Right atrium auricular region (tissue), 2 donors: Measurements from ENCODE around the gene JMJD8. TPM values are rescaled to one million over a fixed set of nuclear protein-coding genes. Genes with fewer than 3 reads are reported as not detected.

Source experiments
- DNase-seq: peaks from one replicate; pipeline ENCODE4 v3.0.0-alpha.2; 2019; ENCODE audit warnings: low spot score
- H3K27ac ChIP-seq, 2 donors: fragments of 200-600 bp; sonication (generic); 1 replicate in 1 of 2; 2 replicates in 1 of 2; pipeline ENCODE4 v1.5.1; 2016 to 2019
- H3K27me3 ChIP-seq, 2 donors: fragments of 200-600 bp; sonication (generic); one replicate each; pipeline versions ENCODE4 v1.5.1 to v1.6.0; 2017 to 2019
- H3K36me3 ChIP-seq: fragments of 200-600 bp; sonication (generic); one replicate; pipeline ENCODE4 v1.5.1; 2016
- H3K4me1 ChIP-seq, 2 donors: fragments of 200-600 bp; sonication (generic); one replicate each; pipeline versions ENCODE4 v1.5.1 to v1.6.0; 2017 to 2019
- H3K4me3 ChIP-seq, 2 donors: fragments of 200-600 bp; sonication (generic); 1 replicate in 1 of 2; 2 replicates in 1 of 2; pipeline ENCODE4 v1.5.1; 2017 to 2019; ENCODE audit warnings: mild to moderate bottlenecking in 1 of 2, moderate library complexity in 1 of 2
- H3K9me3 ChIP-seq, 2 donors: fragments of 200-600 bp; sonication (generic); one replicate each; pipeline ENCODE4 v1.5.1; 2019
- total RNA-seq, 2 donors: library from RNA; depleted of rRNA; stranded (reverse); fragments of >200 nt; gene quantifications; one replicate each; pipeline ENCODE4 v1.1.0, GENCODE V29; 2016
- TF ChIP-seq, protein P1 (sequence below), 2 donors: fragments of 200-600 bp; sonication (generic); IDR thresholded peaks; one replicate each; pipeline ENCODE4 v1.5.1; 2019; ENCODE audit warnings: antibody characterized with exemption in 2 of 2

The JMJD8 gene
- total RNA-seq, 2 donors from 2014 or later: 76.4 to 82.1 TPM

DNA sequence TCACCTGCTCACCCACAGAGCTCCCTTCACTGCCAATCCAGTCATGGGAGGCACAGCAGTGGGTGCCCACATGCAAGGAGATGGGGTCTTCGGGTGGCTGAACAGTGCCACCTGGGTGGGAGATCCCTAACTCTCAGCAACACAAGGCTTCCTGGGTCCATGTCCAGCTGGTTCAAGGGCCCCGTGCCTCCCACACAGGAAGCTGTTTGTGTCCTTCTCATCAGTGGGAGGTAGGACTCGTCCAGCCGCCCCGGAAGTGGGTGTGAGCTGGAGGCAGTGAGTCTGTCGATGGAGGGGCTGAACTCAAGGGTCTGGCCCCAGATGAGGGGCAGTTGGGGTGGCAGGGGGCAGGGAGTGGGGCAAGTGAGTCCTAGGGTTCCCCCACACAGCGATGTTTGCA lies 19.9 kb upstream of the JMJD8 start:
- peaks cover 0 to 25% of the 10 kb centered on the region in 2 donors for H3K4me1 ChIP-seq
- no peak overlapping the region for H3K4me3 ChIP-seq
- no peak overlapping the region for H3K27ac ChIP-seq
- H3K9me3 ChIP-seq: no peaks in the 10 kb centered on the region
- H3K27me3 ChIP-seq: peaks cover 12 to 57% of the 10 kb centered on the region in 2 donors
- TF ChIP-seq, protein P1, sequence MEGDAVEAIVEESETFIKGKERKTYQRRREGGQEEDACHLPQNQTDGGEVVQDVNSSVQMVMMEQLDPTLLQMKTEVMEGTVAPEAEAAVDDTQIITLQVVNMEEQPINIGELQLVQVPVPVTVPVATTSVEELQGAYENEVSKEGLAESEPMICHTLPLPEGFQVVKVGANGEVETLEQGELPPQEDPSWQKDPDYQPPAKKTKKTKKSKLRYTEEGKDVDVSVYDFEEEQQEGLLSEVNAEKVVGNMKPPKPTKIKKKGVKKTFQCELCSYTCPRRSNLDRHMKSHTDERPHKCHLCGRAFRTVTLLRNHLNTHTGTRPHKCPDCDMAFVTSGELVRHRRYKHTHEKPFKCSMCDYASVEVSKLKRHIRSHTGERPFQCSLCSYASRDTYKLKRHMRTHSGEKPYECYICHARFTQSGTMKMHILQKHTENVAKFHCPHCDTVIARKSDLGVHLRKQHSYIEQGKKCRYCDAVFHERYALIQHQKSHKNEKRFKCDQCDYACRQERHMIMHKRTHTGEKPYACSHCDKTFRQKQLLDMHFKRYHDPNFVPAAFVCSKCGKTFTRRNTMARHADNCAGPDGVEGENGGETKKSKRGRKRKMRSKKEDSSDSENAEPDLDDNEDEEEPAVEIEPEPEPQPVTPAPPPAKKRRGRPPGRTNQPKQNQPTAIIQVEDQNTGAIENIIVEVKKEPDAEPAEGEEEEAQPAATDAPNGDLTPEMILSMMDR (IDR thresholded peaks at IDR 0.05): no peak
- DNase-seq: no peak
- H3K36me3 ChIP-seq: no peaks in the 10 kb centered on the region

DNA sequence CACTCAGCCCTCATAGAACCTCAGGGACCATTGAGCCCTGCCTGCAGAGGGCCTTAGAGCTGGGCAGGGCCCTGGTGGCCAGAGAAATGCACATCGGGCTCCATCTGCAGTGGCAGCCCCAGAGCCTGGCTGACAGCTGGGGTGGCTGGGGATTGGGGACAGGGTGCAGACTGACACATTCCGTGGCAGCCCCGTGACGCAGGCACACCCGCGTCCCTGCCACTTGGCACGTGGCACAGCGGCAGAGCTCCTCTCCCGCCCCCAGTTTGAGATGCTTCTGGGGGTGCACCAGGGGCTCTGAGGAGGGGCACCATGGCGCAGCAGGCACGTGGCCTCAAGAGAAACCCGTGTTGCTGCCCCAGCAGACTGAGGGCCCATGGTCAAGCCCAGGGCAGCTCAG lies 19.3 kb upstream of the JMJD8 start:
- H3K27me3 ChIP-seq: peaks cover 12 to 51% of the 10 kb centered on the region in 2 donors
- no peak overlapping the region for H3K4me3 ChIP-seq
- no peak overlapping the region for H3K27ac ChIP-seq
- peaks cover 0 to 25% of the 10 kb centered on the region in 2 donors for H3K4me1 ChIP-seq
- DNase-seq: no peak
- no peaks in the 10 kb centered on the region for H3K9me3 ChIP-seq
- no peaks in the 10 kb centered on the region for H3K36me3 ChIP-seq
- TF ChIP-seq, protein P1 (IDR thresholded peaks at IDR 0.05): no peak

DNA sequence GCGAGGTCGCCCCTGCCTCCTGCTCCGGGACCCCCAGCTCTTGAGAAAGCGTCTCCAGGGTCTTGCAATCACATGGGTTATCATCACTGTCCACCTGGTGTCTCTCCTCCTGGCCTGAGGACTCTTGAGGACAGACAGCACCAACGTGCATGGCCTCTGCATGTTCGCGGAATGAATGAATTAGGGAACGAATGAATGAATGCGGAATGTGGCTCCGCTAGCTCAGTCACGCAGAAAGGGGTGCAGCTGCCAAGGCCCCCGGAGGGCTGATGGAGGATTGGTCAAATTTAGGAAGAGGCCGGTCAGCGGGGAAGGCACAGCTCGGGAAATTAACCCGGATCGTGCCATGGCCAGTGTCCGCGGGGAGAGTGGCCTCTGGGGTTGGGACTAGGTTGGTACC lies 18.2 kb upstream of the JMJD8 start:
- Histone ChIP-seq H3K9me3 (no peaks in the 10 kb centered on the region), H3K4me3 (no peak overlapping the region), H3K4me1 (peaks cover 0 to 25% of the 10 kb centered on the region in 2 donors), H3K36me3 (no peaks in the 10 kb centered on the region), H3K27me3 (peaks cover 7 to 48% of the 10 kb centered on the region in 2 donors), H3K27ac (no peak overlapping the region)
- DNase-seq: no peak
- TF ChIP-seq, protein P1 (IDR thresholded peaks at IDR 0.05): no peak

DNA sequence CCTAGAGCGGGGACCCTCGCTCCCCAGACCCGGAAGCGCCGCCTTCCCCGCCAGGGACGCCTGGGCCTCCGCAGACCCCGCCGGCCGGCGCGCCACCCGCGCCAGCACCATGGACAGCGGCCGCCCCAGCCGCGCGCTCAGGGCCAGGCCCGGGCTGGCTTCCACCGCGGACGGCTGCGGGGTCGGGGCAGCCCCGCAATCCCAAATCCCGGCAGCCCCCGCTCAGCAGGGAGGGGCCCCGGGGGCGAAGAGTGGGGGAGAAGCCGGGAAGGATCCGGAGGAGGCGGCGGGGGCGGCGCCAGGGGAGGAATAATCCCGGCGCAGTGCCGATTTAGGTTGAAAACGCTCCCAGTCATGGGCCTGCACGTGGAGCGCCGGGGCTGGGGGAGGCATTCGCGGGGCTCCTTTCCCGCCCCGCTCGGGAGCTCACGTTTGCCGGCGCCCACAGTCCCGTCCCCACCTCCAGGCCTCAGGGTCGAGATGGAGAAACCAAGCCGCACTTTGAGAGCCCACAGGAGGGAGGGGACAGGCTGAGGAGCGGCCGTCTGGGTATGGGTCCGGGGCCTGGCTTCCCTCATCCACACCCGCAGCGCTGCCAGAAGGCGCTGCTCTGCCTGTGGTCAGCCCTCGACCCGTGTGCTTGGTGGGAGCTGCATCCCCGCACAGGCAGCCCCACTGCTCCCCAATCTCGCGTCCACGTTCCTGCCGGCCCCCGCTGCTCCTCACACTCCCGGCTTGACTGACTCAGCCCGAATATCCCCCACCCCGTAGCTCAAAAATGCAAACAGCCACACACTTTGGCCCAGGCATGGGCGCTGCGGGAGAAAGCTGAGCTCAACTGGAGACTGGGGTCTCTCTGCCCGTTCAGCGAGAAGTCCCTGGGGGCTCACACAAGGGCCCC lies 16.8 kb upstream of the JMJD8 start:
- Histone ChIP-seq H3K9me3 (no peaks in the 10 kb centered on the region), H3K27me3 (peaks cover 4 to 39% of the 10 kb centered on the region in 2 donors), H3K4me3 (no peak overlapping the region), H3K4me1 (peaks cover 0 to 20% of the 10 kb centered on the region in 2 donors), H3K27ac (no peak overlapping the region), H3K36me3 (no peaks in the 10 kb centered on the region)
- TF ChIP-seq, protein P1 (IDR thresholded peaks at IDR 0.05): no peak
- DNase-seq: no peak

DNA sequence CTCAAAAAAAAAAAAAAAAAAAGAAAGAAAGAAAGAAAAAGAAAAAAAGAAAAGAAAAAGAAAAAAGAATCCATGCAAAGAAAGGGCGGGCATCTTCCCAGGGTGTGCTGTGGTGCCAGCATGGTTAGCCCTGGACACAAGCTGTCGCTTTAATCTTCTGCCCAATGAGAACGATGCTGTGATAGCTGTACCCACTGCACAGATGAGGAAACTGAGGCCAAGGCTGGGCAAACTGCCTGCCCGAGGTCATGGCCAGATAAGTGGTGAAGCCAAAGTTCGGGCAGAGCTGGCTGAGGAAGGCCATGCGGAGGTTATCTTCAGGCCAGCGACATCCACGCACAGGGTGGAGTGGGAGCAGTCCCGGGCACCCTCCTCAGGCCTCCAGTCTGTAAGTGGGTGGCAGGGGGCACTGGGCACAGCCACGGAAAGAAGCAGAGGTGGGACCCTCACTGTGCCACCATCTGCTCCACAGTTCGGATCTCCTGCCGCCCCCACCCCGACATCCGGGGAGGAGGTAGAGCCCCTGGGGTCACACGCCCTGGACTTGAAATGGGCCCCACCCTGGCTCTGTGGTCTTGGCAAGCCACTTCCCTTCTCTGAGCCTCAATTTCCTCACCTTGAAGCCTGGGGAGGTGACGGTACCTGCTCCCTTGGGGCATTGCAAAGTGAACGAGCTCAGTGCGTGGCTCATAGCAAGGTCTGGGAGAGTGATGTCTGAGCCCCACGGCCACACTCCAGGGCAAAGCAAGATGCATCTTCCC lies 15.0 kb upstream of the JMJD8 start:
- Histone ChIP-seq H3K9me3 (no peaks in the 10 kb centered on the region), H3K36me3 (no peaks in the 10 kb centered on the region), H3K4me3 (no peak overlapping the region), H3K4me1 (peaks cover 0 to 30% of the 10 kb centered on the region in 2 donors), H3K27ac (no peak overlapping the region), H3K27me3 (peaks cover 17 to 43% of the 10 kb centered on the region in 2 donors)
- DNase-seq: no peak
- TF ChIP-seq, protein P1 (IDR thresholded peaks at IDR 0.05): no peak
